DOHH2 (cell line): ENCODE measurements around the gene NANS.

ENCODE experiments used
- H3F3A ChIP-seq: fragments of 200-600 bp; sonication (generic), shearing (Covaris generic); 2 replicates; pipeline ENCODE4 v1.6.0; 2016; ENCODE audit warnings: antibody characterized with exemption, mild to moderate bottlenecking; ENCODE audit not compliant: control insufficient read depth, insufficient read depth
- H3K27ac ChIP-seq: fragments of 200-600 bp; sonication (generic); 2 replicates; pipeline ENCODE4 v1.5.1; 2014; ENCODE audit warnings: low read depth, mild to moderate bottlenecking, low read length, moderate library complexity
- H3K27me3 ChIP-seq: fragments of 200-600 bp; sonication (generic); 2 replicates; pipeline ENCODE4 v1.6.1; 2014; ENCODE audit warnings: mild to moderate bottlenecking, low read length, mixed read lengths; ENCODE audit not compliant: control insufficient read depth
- H3K36me3 ChIP-seq: fragments of 200-600 bp; sonication (generic); 2 replicates; pipeline ENCODE4 v1.6.1; 2014; ENCODE audit warnings: mild to moderate bottlenecking, low read length, moderate library complexity, mixed read lengths; ENCODE audit not compliant: control insufficient read depth
- H3K4me1 ChIP-seq: fragments of 200-600 bp; sonication (generic); 2 replicates; pipeline ENCODE4 v1.6.1; 2014; ENCODE audit warnings: mild to moderate bottlenecking, low read length, mixed read lengths; ENCODE audit not compliant: control insufficient read depth
- H3K4me2 ChIP-seq: fragments of 200-600 bp; sonication (generic); 2 replicates; pipeline ENCODE4 v1.6.0; 2014; ENCODE audit warnings: mild to moderate bottlenecking, low read length, moderate library complexity
- H3K4me3 ChIP-seq: fragments of 200-600 bp; sonication (generic); 2 replicates; pipeline ENCODE4 v1.5.1; 2014; ENCODE audit warnings: mild to moderate bottlenecking, low read length, mixed read lengths
- H3K79me2 ChIP-seq: fragments of 200-600 bp; sonication (generic); 2 replicates; pipeline ENCODE4 v1.6.1; 2014; ENCODE audit warnings: mild to moderate bottlenecking, low read length, mixed read lengths; ENCODE audit not compliant: control insufficient read depth
- H3K9me2 ChIP-seq: fragments of 200-600 bp; sonication (generic); replicated peaks from 2 replicates; pipeline ENCODE4 v1.6.1; 2014; ENCODE audit warnings: mild to moderate bottlenecking, low read length, mixed read lengths; ENCODE audit not compliant: control insufficient read depth
- H3K9me3 ChIP-seq: fragments of 200-600 bp; sonication (generic); 2 replicates; pipeline ENCODE4 v1.6.1; 2014; ENCODE audit warnings: antibody characterized with exemption, low read length, mixed read lengths; ENCODE audit not compliant: control insufficient read depth, insufficient read depth
- H4K20me1 ChIP-seq: fragments of 200-600 bp; sonication (generic); 2 replicates; pipeline ENCODE4 v1.6.0; 2014; ENCODE audit warnings: low read depth, mild to moderate bottlenecking, antibody characterized with exemption, low read length, moderate library complexity; ENCODE audit not compliant: control insufficient read depth, insufficient read depth
- CTCF ChIP-seq: fragments of 200-600 bp; sonication (generic); IDR thresholded peaks from one replicate; pipeline ENCODE4 v1.5.1; 2014; ENCODE audit warnings: antibody characterized with exemption, mild to moderate bottlenecking, low read depth, low read length; ENCODE audit not compliant: poor library complexity, severe bottlenecking
- EZH2phosphoT487 ChIP-seq: fragments of 200-600 bp; sonication (generic); IDR thresholded peaks from 2 replicates; pipeline ENCODE4 v1.6.1; 2017; ENCODE audit warnings: borderline replicate concordance, mild to moderate bottlenecking, antibody characterized with exemption, low read length, moderate library complexity, mixed read lengths

The NANS gene

GRCh38 chr9:98083061-98083501 is 26.5 kb downstream of the NANS start:
- H3K4me3 ChIP-seq: no peak overlapping the region
- no peak overlapping the region for H3K4me2 ChIP-seq
- no peaks in the 10 kb centered on the region for H3K4me1 ChIP-seq
- H3K27ac ChIP-seq: no peak overlapping the region
- no peaks in the 10 kb centered on the region for H3K9me3 ChIP-seq
- H3K9me2 ChIP-seq: no peaks in the 10 kb centered on the region
- H4K20me1 ChIP-seq: no peaks in the 10 kb centered on the region
- H3K79me2 ChIP-seq: no peaks in the 10 kb centered on the region
- H3F3A ChIP-seq: peaks cover 4% of the 10 kb centered on the region; the same call in 1 of the 2 replicates
- no peak for TF ChIP-seq CTCF
- no peak for TF ChIP-seq EZH2phosphoT487
- peaks cover 76% of the 10 kb centered on the region for H3K36me3 ChIP-seq
- no peaks in the 10 kb centered on the region for H3K27me3 ChIP-seq

- TF ChIP-seq EZH2phosphoT487 (no peak), CTCF (no peak)
- H3K9me3 ChIP-seq: no peaks in the 10 kb centered on the region
- no peaks in the 10 kb centered on the region for H3K27me3 ChIP-seq
- H3K4me1 ChIP-seq: no peaks in the 10 kb centered on the region
- peaks cover 72% of the 10 kb centered on the region for H3K36me3 ChIP-seq
- no peak overlapping the region for H3K27ac ChIP-seq
- H3F3A ChIP-seq: peaks cover 7% of the 10 kb centered on the region
- H3K4me3 ChIP-seq: no peak overlapping the region
- no peaks in the 10 kb centered on the region for H4K20me1 ChIP-seq
- no peaks in the 10 kb centered on the region for H3K79me2 ChIP-seq
- H3K4me2 ChIP-seq: no peak overlapping the region
- H3K9me2 ChIP-seq: no peaks in the 10 kb centered on the region
Measured at GRCh38 chr9:98083566-98084183, 27.1 kb downstream of the NANS start.

GRCh38 chr9:98084396-98084795 is 27.9 kb downstream of the NANS start:
- Histone ChIP-seq H3K9me2 (no peaks in the 10 kb centered on the region), H3K36me3 (peaks cover 66% of the 10 kb centered on the region), H3K9me3 (no peaks in the 10 kb centered on the region), H3K4me2 (no peak overlapping the region), H3K27me3 (no peaks in the 10 kb centered on the region), H3K4me3 (no peak overlapping the region), H3K4me1 (no peaks in the 10 kb centered on the region), H3F3A (peaks cover 9% of the 10 kb centered on the region), H4K20me1 (no peaks in the 10 kb centered on the region), H3K27ac (no peak overlapping the region), H3K79me2 (no peaks in the 10 kb centered on the region)
- TF ChIP-seq EZH2phosphoT487: no peak
- no peak for TF ChIP-seq CTCF
